Heart left ventricle (tissue), 16 donors: ENCODE measurements around the gene PIK3AP1. TPM values are rescaled to one million over a fixed set of nuclear protein-coding genes. Genes with fewer than 3 reads are reported as not detected.
"Not testable (repeated sequence)": the region's sequence is repeated elsewhere in the genome, so short reads cannot be mapped to it uniquely, and the experiment has no call there.

Experiments
- ATAC-seq, 4 donors: fragments of 200-7000 bp; cut with Tn5 transposase; one replicate each; pipeline ENCODE4 v1.9.1; 2020 to 2022; ENCODE audit warnings: moderate library complexity in 4 of 4, mild to moderate bottlenecking in 3 of 4, moderate number of reproducible peaks in 1 of 4
- DNase-seq, 5 donors: peaks; one replicate each; pipeline ENCODE4 v3.0.0-alpha.2; 2020
- H3K27ac ChIP-seq, 12 donors: fragments of 200-600 bp; sonication (generic) in 4 of 12; one replicate each; pipeline versions ENCODE4 v1.5.0 to v1.8.0; 2016 to 2022; ENCODE audit warnings: mild to moderate bottlenecking in 2 of 12
- H3K27me3 ChIP-seq, 9 donors: fragments of 200-600 bp; sonication (generic) in 2 of 9; one replicate each; pipeline versions ENCODE4 v1.5.1 to v1.8.0; 2016 to 2022; ENCODE audit warnings: mild to moderate bottlenecking in 3 of 9
- H3K36me3 ChIP-seq, 9 donors: fragments of 200-600 bp; sonication (generic) in 2 of 9; one replicate each; pipeline versions ENCODE4 v1.5.0 to v1.8.0; 2018 to 2022; ENCODE audit warnings: mild to moderate bottlenecking in 2 of 9
- H3K4me1 ChIP-seq, 12 donors: fragments of 200-600 bp; sonication (generic) in 4 of 12; one replicate each; pipeline versions ENCODE4 v1.5.0 to v1.8.0; 2016 to 2022; ENCODE audit warnings: mild to moderate bottlenecking in 3 of 12
- H3K4me3 ChIP-seq, 12 donors: fragments of 200-600 bp; sonication (generic) in 4 of 12; one replicate each; pipeline versions ENCODE4 v1.5.0 to v1.8.0; 2017 to 2022; ENCODE audit warnings: mild to moderate bottlenecking in 9 of 12, moderate library complexity in 4 of 12
- H3K9me3 ChIP-seq, 12 donors: fragments of 200-600 bp; sonication (generic) in 4 of 12; one replicate each; pipeline versions ENCODE4 v1.5.0 to v1.8.0; 2016 to 2022; ENCODE audit warnings: mild to moderate bottlenecking in 1 of 12
- POLR2A ChIP-seq, 2 donors: fragments of 450-650 bp; IDR thresholded peaks; one replicate each; pipeline ENCODE4 v1.6.1; 2017; ENCODE audit warnings: antibody characterized with exemption in 2 of 2, mild to moderate bottlenecking in 2 of 2, moderate library complexity in 2 of 2
- WGBS, 4 donors: extraction: QIAGEN DNeasy Blood & Tissue Kit in 2 of 4; methylation state at CpG; one replicate each; pipeline versions ENCODE4 v1.1.5 to v1.1.7; 2013 to 2018; 5-methylcytosine and 5-hydroxymethylcytosine counted together
- intact Hi-C, 10 donors: fragments of 100-400 bp; cut with DNase I; formaldehyde crosslinking; loops; one replicate each; pipeline versions ENCODE4 v1.11.1 to v1.14.2; 2022
- polyA plus RNA-seq, 2 donors: library from polyadenylated mRNA; stranded (reverse); fragments of 200-250 nt; gene quantifications; one replicate each; pipeline ENCODE4 v1.2.3, GENCODE V29; 2013
- total RNA-seq, 9 donors: library from RNA; depleted of rRNA in 2 of 9; stranded (reverse); fragments of >200 nt in 2 of 9; fragmentation: NEBNext Ultra II Directional in 3 of 9; extraction: Animal tissue kit (Norgen Biotek cat#: 25700) in 3 of 9; gene quantifications; one replicate each; pipeline versions ENCODE4 v1.1.0 to v1.2.4, GENCODE V29; 2016 to 2023
- TF ChIP-seq, protein P1 (sequence below), 12 donors: fragments of 200-600 bp; sonication (generic) in 4 of 12; IDR thresholded peaks; one replicate each; pipeline versions ENCODE4 v1.5.0 to v1.8.0; 2018 to 2022; ENCODE audit warnings: antibody characterized with exemption in 12 of 12, mild to moderate bottlenecking in 5 of 12
- donor health status: ischemic (EF 13 %, LVEDD 7.1; RV severe dilation, severe dysfunction).
- donor health status: healthy with polysubstance abuse.
- donor health status: DM: no; HTN: yes; CAD: no.
- donor health status: DM: no; HTN: no; CAD: no.
- donor health status: ischemic (EF 25% LVEDD 6.9; RV normal size, moderate dysfunction).
- donor health status: ischemic (EF 25% LVEDD 5.7; RV mildly dilated, moderate dysfunction).
- donor health status: healthy.
- donor health status: DM: yes; HTN: yes; CAD: no.
- donor health status: ischemic (EF 35%, LVEDD 5.7; RV mildly dilated, moderate dysfunction).
- donor health status: nonischemic (EF 11% LVEDD 7.7; RV severe dilation, severe dysfunction).
- donor health status: DM: yes; HTN: yes; CAD: no.
- donor health status: PGD.
- donor health status: ischemic (EF 29% LVEDD 5.4; RV normal size, mild dysfunction).
- donor health status: nonischemic (EF 23%, LVEDD 6.1; RV moderate dilation, normal function).

Gene PIK3AP1
- total and polyA plus RNA-seq, 11 donors: 1.3 to 37.9 (median 4.4) TPM

DNA sequence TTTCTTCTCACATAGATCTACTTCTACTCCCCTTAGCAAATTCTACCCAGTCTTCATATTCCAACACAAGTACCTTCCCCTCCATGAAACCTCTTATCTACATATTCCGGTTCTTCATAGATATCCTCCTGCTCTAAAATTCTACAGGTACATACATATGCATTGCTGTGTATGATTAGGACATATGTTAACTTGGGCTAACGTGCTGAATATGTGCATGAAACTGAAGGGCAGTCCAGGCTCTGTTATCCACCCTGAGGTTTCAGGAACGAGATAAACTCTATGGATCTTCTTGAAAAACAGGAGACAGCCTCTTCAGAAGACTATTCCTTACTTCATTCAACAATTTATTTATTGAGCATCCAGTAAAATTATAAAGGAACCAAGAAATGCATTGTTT is 165.0 kb downstream of the PIK3AP1 start:
- Histone ChIP-seq H3K4me3 (no peak overlapping the region), H3K4me1 (peaks cover 0 to 5% (median 0%) of the 10 kb centered on the region in 12 donors), H3K9me3 (no peaks in the 10 kb centered on the region), H3K27ac (no peak overlapping the region), H3K36me3 (peaks cover 0 to 82% (median 67%) of the 10 kb centered on the region in 9 donors), H3K27me3 (no peaks in the 10 kb centered on the region)
- no peak for TF ChIP-seq POLR2A (IDR thresholded peaks at IDR 0.05)
- TF ChIP-seq, protein P1, sequence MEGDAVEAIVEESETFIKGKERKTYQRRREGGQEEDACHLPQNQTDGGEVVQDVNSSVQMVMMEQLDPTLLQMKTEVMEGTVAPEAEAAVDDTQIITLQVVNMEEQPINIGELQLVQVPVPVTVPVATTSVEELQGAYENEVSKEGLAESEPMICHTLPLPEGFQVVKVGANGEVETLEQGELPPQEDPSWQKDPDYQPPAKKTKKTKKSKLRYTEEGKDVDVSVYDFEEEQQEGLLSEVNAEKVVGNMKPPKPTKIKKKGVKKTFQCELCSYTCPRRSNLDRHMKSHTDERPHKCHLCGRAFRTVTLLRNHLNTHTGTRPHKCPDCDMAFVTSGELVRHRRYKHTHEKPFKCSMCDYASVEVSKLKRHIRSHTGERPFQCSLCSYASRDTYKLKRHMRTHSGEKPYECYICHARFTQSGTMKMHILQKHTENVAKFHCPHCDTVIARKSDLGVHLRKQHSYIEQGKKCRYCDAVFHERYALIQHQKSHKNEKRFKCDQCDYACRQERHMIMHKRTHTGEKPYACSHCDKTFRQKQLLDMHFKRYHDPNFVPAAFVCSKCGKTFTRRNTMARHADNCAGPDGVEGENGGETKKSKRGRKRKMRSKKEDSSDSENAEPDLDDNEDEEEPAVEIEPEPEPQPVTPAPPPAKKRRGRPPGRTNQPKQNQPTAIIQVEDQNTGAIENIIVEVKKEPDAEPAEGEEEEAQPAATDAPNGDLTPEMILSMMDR (IDR thresholded peaks at IDR 0.05): no peak
- intact Hi-C loops: loop anchor here in 3 of 10 donors (5.0 to 10.0 kb wide), 3 partner anchors 158 to 178 kb away; no protein-coding TSS in a partner anchor
- no peak for DNase-seq
- 84 to 91% (median 86%) methylated on average over 3 of the region's 3 CpGs for WGBS, 4 donors
- ATAC-seq: no peak

DNA sequence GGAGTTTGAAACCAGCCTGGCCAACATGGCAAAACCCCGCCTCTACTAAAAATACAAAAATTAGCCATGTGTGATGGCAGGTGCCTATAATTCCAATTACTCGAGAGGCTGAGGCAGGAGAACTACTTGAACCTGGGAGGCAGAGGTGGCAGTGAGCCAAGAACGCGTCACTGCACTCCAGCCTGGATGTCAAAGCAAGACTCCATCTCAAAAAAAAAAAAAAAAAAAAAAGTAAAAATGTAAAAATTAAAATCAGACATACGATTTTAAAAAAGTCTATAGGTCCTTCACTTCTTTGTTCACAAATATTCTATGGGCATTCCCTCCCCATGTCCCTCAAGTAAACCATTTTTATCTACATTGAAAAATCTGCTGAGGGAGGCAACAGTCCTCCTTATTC is 171.7 kb downstream of the PIK3AP1 start:
- WGBS, 4 donors: 64 to 70% (median 68%) methylated on average over 5 of the region's 5 CpGs
- intact Hi-C loops: no loop called here
- H3K27me3 ChIP-seq: no peaks in the 10 kb centered on the region
- H3K27ac ChIP-seq: no peak overlapping the region
- TF ChIP-seq, protein P1 (IDR thresholded peaks at IDR 0.05): no peak
- no peak for TF ChIP-seq POLR2A (IDR thresholded peaks at IDR 0.05)
- ATAC-seq: no peak
- no peak overlapping the region for H3K4me3 ChIP-seq
- DNase-seq: peak in 4 of 5 donors; percentile 29 to 57 (median 46)
- peaks cover 0 to 98% (median 80%) of the 10 kb centered on the region in 9 donors for H3K36me3 ChIP-seq
- H3K4me1 ChIP-seq: no peaks in the 10 kb centered on the region
- no peaks in the 10 kb centered on the region for H3K9me3 ChIP-seq

DNA sequence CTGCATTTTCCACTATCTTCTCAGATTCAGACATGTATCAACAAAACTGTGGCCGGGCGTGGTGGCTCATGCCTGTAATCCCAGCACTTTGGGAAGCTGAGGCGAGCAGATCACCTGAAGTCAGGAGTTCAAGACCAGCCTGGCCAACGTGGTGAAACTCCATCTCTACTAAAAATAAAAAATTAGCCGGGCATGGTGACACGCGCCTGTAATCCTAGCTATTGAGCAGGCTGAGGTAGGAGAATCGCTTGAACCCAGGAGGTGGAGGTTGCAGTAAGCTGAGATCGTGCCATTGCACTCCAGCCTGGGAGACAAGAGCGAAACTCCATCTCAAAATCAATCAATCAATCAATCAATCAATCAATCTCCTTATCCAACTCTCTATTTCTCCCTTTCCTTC is 174.8 kb downstream of the PIK3AP1 start:
- intact Hi-C loops, H3K27ac ChIP-seq, H3K9me3 ChIP-seq, H3K27me3 ChIP-seq, DNase-seq, H3K4me1 ChIP-seq, H3K4me3 ChIP-seq, ATAC-seq: not testable (repeated sequence)
- 91 to 94% (median 92%) methylated on average over 10 of the region's 10 CpGs for WGBS, 4 donors
- H3K36me3 ChIP-seq: peaks cover 0 to 98% (median 78%) of the 10 kb centered on the region in 9 donors

Other genes with a start within 250 kb of the PIK3AP1 start
- 1 to 10 TPM; 1.8 to 8.6 (median 3.6) TPM for gene TLL2, start 206.6 kb downstream of the PIK3AP1 start, total RNA-seq
- gene TLL2, start 206.6 kb downstream of the PIK3AP1 start, polyA plus RNA-seq: 1 to 10 TPM; 4.6 to 5.4 TPM
- 10 to 100 TPM; 35.1 to 75.6 (median 67.4) TPM for gene TM9SF3, start 133.5 kb downstream of the PIK3AP1 start, total RNA-seq
- 10 to 100 TPM; 14.9 to 51.0 TPM for gene TM9SF3, start 133.5 kb downstream of the PIK3AP1 start, polyA plus RNA-seq
- 10 to 100 TPM in 8 of 9 donors, 1 to 10 TPM in 1; 9.6 to 31.4 (median 21.2) TPM for gene LCOR, start 111.8 kb upstream of the PIK3AP1 start, total RNA-seq
- gene LCOR, start 111.8 kb upstream of the PIK3AP1 start, polyA plus RNA-seq: 1 to 10 TPM; 4.3 to 4.7 TPM